K562 (cell line): Measurements from ENCODE around the gene ADAR. TPM values are rescaled to one million over a fixed set of nuclear protein-coding genes. Genes with fewer than 3 reads are reported as not detected.

Experiments
- BRF2 ChIP-seq: IDR thresholded peaks from 3 replicates; pipeline ENCODE4 v1.6.1; 2011; ENCODE audit warnings: borderline replicate concordance, mild to moderate bottlenecking; ENCODE audit not compliant: insufficient read length, insufficient read depth
- CHD7 ChIP-seq: fragments of 200-600 bp; sonication (generic); IDR thresholded peaks from one replicate; pipeline ENCODE4 v1.6.1; 2012; ENCODE audit warnings: mild to moderate bottlenecking, low read depth, low read length, inconsistent platforms
- HDGF ChIP-seq: fragments of 450-650 bp; IDR thresholded peaks from 2 replicates; pipeline ENCODE4 v1.6.1; 2016
- MCM5 ChIP-seq: fragments of 450-650 bp; IDR thresholded peaks from 2 replicates; pipeline ENCODE4 v1.6.1; 2016; ENCODE audit warnings: low read depth
- MLLT1 ChIP-seq, 2 experiments: fragments of 450-650 bp; IDR thresholded peaks; 2 replicates each; pipeline ENCODE4 v1.6.1; 2016
- NEUROD1 ChIP-seq: fragments of 150-350 bp; IDR thresholded peaks from 2 replicates; pipeline ENCODE4 v1.6.1; 2014; ENCODE audit warnings: borderline replicate concordance, low read length, low read depth; ENCODE audit not compliant: partially characterized antibody
- PCBP1 ChIP-seq: fragments of 200-400 bp; formaldehyde crosslinking; IDR thresholded peaks from 2 replicates; pipeline ENCODE4 v1.6.1; 2018; ENCODE audit warnings: mild to moderate bottlenecking, low read depth, low read length; ENCODE audit not compliant: poor library complexity, severe bottlenecking
- POLR2A ChIP-seq: fragments of 450-650 bp; conservative IDR thresholded peaks from 2 replicates; pipeline ENCODE4 v1.6.1; 2016
- POLR2AphosphoS5 ChIP-seq: IDR thresholded peaks from 2 replicates; pipeline ENCODE4 v1.6.1; 2011; ENCODE audit warnings: mild to moderate bottlenecking, low read depth, low read length, moderate library complexity; ENCODE audit not compliant: control insufficient read depth, insufficient read depth
- POLR2G ChIP-seq: fragments of 200-400 bp; formaldehyde crosslinking; IDR thresholded peaks from 2 replicates; pipeline ENCODE4 v1.6.1; 2017; ENCODE audit warnings: low read depth, mild to moderate bottlenecking, antibody characterized with exemption, low read length, moderate library complexity
- U2AF1 ChIP-seq: fragments of 200-400 bp; formaldehyde crosslinking; optimal IDR thresholded peaks from 2 replicates; pipeline ENCODE3; 2017; ENCODE audit warnings: mild to moderate bottlenecking, low read depth, low read length, moderate library complexity
- ZNF589 ChIP-seq: fragments of 200-800 bp; sonication (Bioruptor generic); IDR thresholded peaks from 2 replicates; pipeline ENCODE4 v1.6.1; 2016; ENCODE audit warnings: low read depth, missing genetic modification characterization, missing compliant biosample characterization
- ZNF707 ChIP-seq: fragments of 250-450 bp; sonication (Bioruptor Pico); conservative IDR thresholded peaks from 2 replicates; pipeline ENCODE4 v1.8.0; 2022; ENCODE audit warnings: inconsistent platforms, mild to moderate bottlenecking, moderate library complexity
- polyA plus RNA-seq, 8 experiments: library from polyadenylated mRNA; depleted of rRNA in 4 of 8; stranded (reverse) in 5 of 8; unstranded in 3 of 8; fragments of >200 nt; fragmentation: Nextera tagmentation in 2 of 8; fragmentation: Illumina TruSeq in 1 of 8; extraction: Ambion mirVana in 2 of 8; extraction: Trizol in 1 of 8; gene quantifications; 2 replicates each; pipeline versions ENCODE4 v1.2.1 to v1.2.3, GENCODE V29; 2011 to 2014; ENCODE audit warnings: inconsistent platforms in 1 of 8, missing spikeins in 1 of 8
- total RNA-seq, 7 experiments: library from RNA; depleted of rRNA in 6 of 7; stranded (reverse); fragments of >200 nt in 6 of 7; fragmentation: Illumina TruSeq in 2 of 7; extraction: Trizol in 2 of 7; gene quantifications; 2 replicates each; pipeline versions ENCODE4 v1.2.1 to v1.2.3, GENCODE V29; 2011 to 2021; ENCODE audit warnings: low replicate concordance in 1 of 7

Gene ADAR
- total and polyA plus RNA-seq, 9 of the 15 experiments (the other 6 are each of a cell fraction or from before 2014, with no cell fraction given) = 30.1 to 123 (median 60.2) TPM

- TF ChIP-seq HDGF (no peak), POLR2G (peak; percentile 97), MLLT1 (IDR thresholded peaks at IDR 0.05) (peak in 1 of 2 experiments; percentile 90; a peak in 3 of 4 replicates), CHD7 (no peak), U2AF1 (no peak), MCM5 (no peak), NEUROD1 (no peak), ZNF589 (CRISPR knock-in tag) (no peak), BRF2 (no peak), PCBP1 (peak; percentile 47), POLR2A (peak; percentile 75), ZNF707 (no peak), POLR2AphosphoS5 (peak; percentile 66; the same call in 1 of the 2 replicates)
Measured at GRCh38 chr1:154627257-154628120, 19.5 kb upstream of the ADAR start (continued).
